Thyroid gland (tissue), 4 donors: ENCODE measurements around the gene MRPL17. TPM values are rescaled to one million over a fixed set of nuclear protein-coding genes. Genes with fewer than 3 reads are reported as not detected.

Experiments
- DNase-seq, 2 donors: peaks; one replicate each; pipeline ENCODE4 v3.0.0-alpha.2; 2019
- H3K27ac ChIP-seq, 3 donors: fragments of 200-600 bp; sonication (generic); 1 replicate in 2 of 3; 2 replicates in 1 of 3; pipeline ENCODE4 v1.5.1; 2016 to 2019; ENCODE audit warnings: mild to moderate bottlenecking in 1 of 3, moderate library complexity in 1 of 3
- H3K27me3 ChIP-seq: fragments of 200-600 bp; sonication (generic); one replicate; pipeline ENCODE4 v1.5.1; 2019
- H3K36me3 ChIP-seq, 2 donors: fragments of 200-600 bp; sonication (generic); one replicate each; pipeline ENCODE4 v1.5.1; 2016 to 2019
- H3K4me1 ChIP-seq, 2 donors: fragments of 200-600 bp; sonication (generic); one replicate each; pipeline ENCODE4 v1.5.1; 2017 to 2019
- H3K4me3 ChIP-seq, 3 donors: fragments of 200-600 bp; sonication (generic); replicated peaks in 1 of 3; 1 replicate in 2 of 3; 2 replicates in 1 of 3; pipeline ENCODE4 v1.5.1; 2016; ENCODE audit warnings: mild to moderate bottlenecking in 1 of 3
- H3K9me3 ChIP-seq: fragments of 200-600 bp; sonication (generic); one replicate; pipeline ENCODE4 v1.5.1; 2017
- CTCF ChIP-seq, 6 experiments: fragments of 200-600 bp in 3 of 6; fragments of 450-650 bp in 3 of 6; sonication (generic) in 3 of 6; IDR thresholded peaks; one replicate each; pipeline ENCODE4 v1.5.1; 2016 to 2019; ENCODE audit warnings: antibody characterized with exemption in 6 of 6, mild to moderate bottlenecking in 2 of 6, inconsistent platforms in 1 of 6, moderate library complexity in 1 of 6
- POLR2A ChIP-seq, 2 donors: fragments of 450-650 bp; IDR thresholded peaks; one replicate each; pipeline ENCODE4 v1.6.1; 2017; ENCODE audit warnings: antibody characterized with exemption in 2 of 2, mild to moderate bottlenecking in 2 of 2, moderate library complexity in 1 of 2
- WGBS, 2 donors: methylation state at CpG; one replicate each; pipeline ENCODE4 v1.1.5; 2017; 5-methylcytosine and 5-hydroxymethylcytosine counted together
- intact Hi-C: fragments of 100-400 bp; cut with DNase I; formaldehyde crosslinking; loops from one replicate; pipeline ENCODE4 v1.15.1; 2023
- total RNA-seq, 4 donors: library from RNA; depleted of rRNA; stranded (reverse); fragments of >200 nt; gene quantifications; one replicate each; pipeline ENCODE4 v1.2.3, GENCODE V29; 2016

Gene MRPL17
- total RNA-seq, 4 donors from 2014 or later: 37.8 to 579 (median 144) TPM

DNA sequence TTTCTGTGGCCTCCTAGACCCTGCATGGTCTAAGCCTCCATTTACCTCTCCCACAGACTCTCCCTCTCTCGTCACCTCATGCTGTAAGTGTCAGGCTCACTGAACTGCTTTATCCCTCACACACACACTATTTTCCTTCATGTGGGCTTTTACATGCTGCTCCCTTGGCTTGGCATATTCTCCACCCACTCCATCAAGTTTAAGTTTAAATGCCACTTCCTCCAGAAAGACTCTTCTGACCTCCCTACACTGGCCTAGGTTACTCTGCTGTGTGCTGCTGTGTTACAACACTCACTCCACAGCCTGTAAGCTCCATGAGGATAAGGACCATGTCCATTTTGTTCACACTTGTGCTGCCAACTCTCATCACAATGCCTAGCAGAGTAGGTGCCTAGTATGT is 30.0 kb downstream of the MRPL17 start:
- Histone ChIP-seq H3K27me3 (no peaks in the 10 kb centered on the region), H3K4me3 (no peak overlapping the region), H3K9me3 (no peaks in the 10 kb centered on the region), H3K4me1 (no peaks in the 10 kb centered on the region), H3K36me3 (no peaks in the 10 kb centered on the region), H3K27ac (no peak overlapping the region)
- TF ChIP-seq POLR2A (IDR thresholded peaks at IDR 0.05) (no peak), CTCF (IDR thresholded peaks at IDR 0.05) (no peak)
- 100% methylated on average over 1 of the region's 1 CpG for WGBS, 2 donors
- intact Hi-C loops: no loop called here
- no peak for DNase-seq

DNA sequence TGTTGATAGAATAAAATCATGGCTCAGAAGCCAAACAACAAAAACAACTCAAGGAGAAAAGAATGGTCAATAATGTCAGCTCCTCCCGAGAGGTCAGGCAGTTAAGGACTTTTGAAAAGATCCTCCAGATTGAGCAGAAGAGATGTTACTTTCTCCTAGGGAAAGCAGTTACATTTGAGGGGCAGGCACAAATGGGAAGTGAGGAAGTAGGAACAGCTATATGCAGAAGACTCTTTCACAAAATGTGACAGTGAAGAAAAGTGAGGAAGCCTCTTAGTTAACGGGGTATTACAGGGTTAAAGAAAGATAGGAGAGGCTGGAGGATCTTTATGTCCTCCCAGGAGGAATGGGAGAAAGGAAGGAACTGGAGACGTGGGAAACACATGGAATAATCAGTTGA is 31.0 kb downstream of the MRPL17 start:
- intact Hi-C loops: no loop called here
- Histone ChIP-seq H3K36me3 (no peaks in the 10 kb centered on the region), H3K27ac (no peak overlapping the region), H3K9me3 (no peaks in the 10 kb centered on the region), H3K4me3 (no peak overlapping the region), H3K27me3 (no peaks in the 10 kb centered on the region), H3K4me1 (peaks cover 0 to 2% of the 10 kb centered on the region in 2 donors)
- WGBS, 2 donors: 66 to 72% methylated on average over 3 of the region's 3 CpGs
- TF ChIP-seq POLR2A (IDR thresholded peaks at IDR 0.05) (no peak), CTCF (IDR thresholded peaks at IDR 0.05) (no peak)
- DNase-seq: no peak

GRCh38 chr11:6650980-6651379 is 32.2 kb downstream of the MRPL17 start:
- Histone ChIP-seq H3K27ac (no peak overlapping the region), H3K36me3 (no peaks in the 10 kb centered on the region), H3K9me3 (no peaks in the 10 kb centered on the region), H3K27me3 (no peaks in the 10 kb centered on the region), H3K4me1 (peaks cover 0 to 12% of the 10 kb centered on the region in 2 donors), H3K4me3 (no peak overlapping the region)
- no peak for DNase-seq
- intact Hi-C loops: no loop called here
- 73 to 78% methylated on average over 6 of the region's 6 CpGs for WGBS, 2 donors
- TF ChIP-seq POLR2A (IDR thresholded peaks at IDR 0.05) (no peak), CTCF (IDR thresholded peaks at IDR 0.05) (no peak)

DNA sequence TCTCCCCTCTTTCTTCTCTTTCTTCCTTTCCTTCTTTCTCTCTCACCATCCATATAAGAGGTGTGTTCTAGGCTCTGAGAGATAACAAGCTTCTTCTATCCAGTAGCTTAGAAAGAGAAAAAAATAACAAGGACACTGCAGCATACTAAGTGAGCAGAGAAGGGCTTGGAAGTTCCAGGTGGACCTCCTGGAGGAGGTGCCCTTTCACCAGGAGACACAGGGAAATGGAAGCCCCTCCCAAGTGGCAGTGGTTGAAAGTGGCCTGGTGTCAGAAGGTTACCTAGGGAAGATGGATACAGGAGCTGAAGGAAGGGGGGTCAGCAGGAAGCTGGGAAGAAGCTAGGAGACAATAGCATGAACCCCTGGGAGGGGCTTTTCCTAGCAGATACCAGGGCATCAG is 33.0 kb downstream of the MRPL17 start:
- Histone ChIP-seq H3K27me3 (no peaks in the 10 kb centered on the region), H3K4me1 (peaks cover 0 to 16% of the 10 kb centered on the region in 2 donors), H3K9me3 (no peaks in the 10 kb centered on the region), H3K4me3 (no peak overlapping the region), H3K36me3 (no peaks in the 10 kb centered on the region), H3K27ac (no peak overlapping the region)
- intact Hi-C loops: no loop called here
- TF ChIP-seq POLR2A (IDR thresholded peaks at IDR 0.05): no peak
- no peak for TF ChIP-seq CTCF (IDR thresholded peaks at IDR 0.05)
- DNase-seq: no peak

DNA sequence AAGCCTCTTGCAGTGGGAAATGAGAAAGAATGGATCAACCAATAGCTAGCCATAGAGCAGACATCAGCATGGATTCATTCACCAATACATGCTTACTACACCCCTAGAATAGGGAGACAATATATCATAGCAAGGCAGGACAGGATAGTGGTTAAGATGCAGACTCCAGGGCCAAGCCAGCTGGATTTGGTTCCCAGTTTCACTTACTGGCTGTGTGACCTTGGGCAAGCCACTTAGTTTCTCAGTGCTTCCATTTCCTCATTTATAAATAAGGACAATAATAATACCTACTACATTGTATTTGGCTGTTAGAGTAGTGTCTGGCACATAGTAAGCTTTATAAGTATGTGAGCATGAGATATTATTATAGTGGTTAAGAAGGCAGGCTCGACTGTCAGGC is 34.6 kb downstream of the MRPL17 start:
- intact Hi-C loops: no loop called here
- Histone ChIP-seq H3K9me3 (no peaks in the 10 kb centered on the region), H3K27me3 (no peaks in the 10 kb centered on the region), H3K36me3 (no peaks in the 10 kb centered on the region), H3K4me3 (no peak overlapping the region), H3K4me1 (peaks cover 0 to 16% of the 10 kb centered on the region in 2 donors), H3K27ac (no peak overlapping the region)
- WGBS, 2 donors: 63 to 69% methylated on average over 1 of the region's 1 CpG
- DNase-seq: no peak
- TF ChIP-seq CTCF (IDR thresholded peaks at IDR 0.05) (no peak), POLR2A (IDR thresholded peaks at IDR 0.05) (no peak)
